Stimulated activated naive CD8-positive, alpha-beta T cell treated with anti-CD3 and anti-CD28 coated beads, Interleukin-15, Interleukin-2, amounts not matched to agents 100 ng/mL and 50 ng/mL, for 24 hours (primary cell): ENCODE results near the gene RXRB.
A peak's percentile ranks its signal among the peaks of the same experiment; 100 is the strongest.

Experiments
- H3K27ac Mint-ChIP-seq: one replicate; pipeline ENCODE4 v1.8.0; 2021; ENCODE audit warnings: mild to moderate bottlenecking, mixed read lengths
- H3K27me3 Mint-ChIP-seq: one replicate; pipeline ENCODE4 v1.8.0; 2021; ENCODE audit warnings: mixed read lengths
- H3K36me3 Mint-ChIP-seq: one replicate; pipeline ENCODE4 v1.8.0; 2021; ENCODE audit warnings: low read depth, mixed read lengths
- H3K4me1 Mint-ChIP-seq: one replicate; pipeline ENCODE4 v1.8.0; 2021; ENCODE audit warnings: low read depth, mixed read lengths
- H3K4me3 Mint-ChIP-seq: one replicate; pipeline ENCODE4 v1.8.0; 2021; ENCODE audit warnings: mild to moderate bottlenecking, mixed read lengths
- H3K9me3 Mint-ChIP-seq: one replicate; pipeline ENCODE4 v1.8.0; 2021; ENCODE audit warnings: mixed read lengths

RXRB gene

DNA sequence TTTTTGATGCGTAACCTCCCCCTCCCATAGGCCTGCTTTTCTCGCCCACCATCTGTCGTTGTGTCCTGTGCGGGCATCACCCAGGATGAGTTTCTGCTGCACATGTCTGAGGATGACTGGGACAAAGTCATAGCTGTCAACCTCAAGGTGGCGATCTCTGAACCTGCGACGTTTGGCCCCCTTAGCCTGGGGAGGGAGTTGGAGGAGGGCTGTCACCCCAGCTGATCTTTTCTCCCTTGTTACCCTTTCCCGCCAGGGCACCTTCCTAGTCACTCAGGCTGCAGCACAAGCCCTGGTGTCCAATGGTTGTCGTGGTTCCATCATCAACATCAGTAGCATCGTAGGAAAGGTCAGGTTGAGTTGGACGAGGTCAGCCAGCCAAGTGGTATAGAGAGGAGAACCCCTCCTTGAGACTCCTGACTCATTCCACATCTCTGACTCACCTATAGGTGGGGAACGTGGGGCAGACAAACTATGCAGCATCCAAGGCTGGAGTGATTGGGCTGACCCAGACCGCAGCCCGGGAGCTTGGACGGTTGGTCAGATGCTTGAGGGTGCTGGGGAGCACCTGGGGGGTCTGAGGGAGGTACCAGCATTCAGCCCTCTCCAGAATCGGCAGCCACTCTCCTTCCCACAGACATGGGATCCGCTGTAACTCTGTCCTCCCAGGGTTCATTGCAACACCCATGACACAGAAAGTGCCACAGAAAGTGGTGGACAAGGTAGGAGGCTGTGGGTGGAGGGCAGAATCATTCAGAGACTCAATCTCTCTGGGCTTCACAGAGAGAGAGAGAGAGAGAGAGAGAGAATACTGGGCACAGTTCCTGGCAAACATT lies 4.9 kb upstream of the RXRB start:
- peak overlapping the region; percentile 94 for H3K4me3 Mint-ChIP-seq
- peak overlapping the region; percentile 99 for H3K27ac Mint-ChIP-seq
- H3K4me1 Mint-ChIP-seq, result peaks cover 71% of the 10 kb centered on the region
- H3K36me3 Mint-ChIP-seq, result peaks cover 48% of the 10 kb centered on the region
- H3K9me3 Mint-ChIP-seq, result no peaks in the 10 kb centered on the region
- no peaks in the 10 kb centered on the region for H3K27me3 Mint-ChIP-seq

GRCh38 chr6:33204415-33205190 lies 4.1 kb upstream of the RXRB start, which contains the start of gene HSD17B8:
HSD17B8 (plus strand) TSS chr6:33204655; CDS start chr6:33204669, 14 bp downstream.
- H3K27me3 Mint-ChIP-seq, result no peaks in the 10 kb centered on the region
- H3K27ac Mint-ChIP-seq, result peak within 1 kb of the TSS; percentile 99
- H3K9me3 Mint-ChIP-seq, result no peaks in the 10 kb centered on the region
- peak within 1 kb of the TSS; percentile 94 for H3K4me3 Mint-ChIP-seq
- peaks cover 68% of the 10 kb centered on the region for H3K4me1 Mint-ChIP-seq
- peaks cover 40% of the 10 kb centered on the region for H3K36me3 Mint-ChIP-seq

GRCh38 chr6:33204165-33204414 lies 3.6 kb upstream of the RXRB start:
- no peaks in the 10 kb centered on the region for H3K27me3 Mint-ChIP-seq
- H3K9me3 Mint-ChIP-seq, result no peaks in the 10 kb centered on the region
- H3K27ac Mint-ChIP-seq, result peak overlapping the region; percentile 99
- H3K4me1 Mint-ChIP-seq, result peaks cover 67% of the 10 kb centered on the region
- peak overlapping the region; percentile 94 for H3K4me3 Mint-ChIP-seq
- peaks cover 35% of the 10 kb centered on the region for H3K36me3 Mint-ChIP-seq

DNA sequence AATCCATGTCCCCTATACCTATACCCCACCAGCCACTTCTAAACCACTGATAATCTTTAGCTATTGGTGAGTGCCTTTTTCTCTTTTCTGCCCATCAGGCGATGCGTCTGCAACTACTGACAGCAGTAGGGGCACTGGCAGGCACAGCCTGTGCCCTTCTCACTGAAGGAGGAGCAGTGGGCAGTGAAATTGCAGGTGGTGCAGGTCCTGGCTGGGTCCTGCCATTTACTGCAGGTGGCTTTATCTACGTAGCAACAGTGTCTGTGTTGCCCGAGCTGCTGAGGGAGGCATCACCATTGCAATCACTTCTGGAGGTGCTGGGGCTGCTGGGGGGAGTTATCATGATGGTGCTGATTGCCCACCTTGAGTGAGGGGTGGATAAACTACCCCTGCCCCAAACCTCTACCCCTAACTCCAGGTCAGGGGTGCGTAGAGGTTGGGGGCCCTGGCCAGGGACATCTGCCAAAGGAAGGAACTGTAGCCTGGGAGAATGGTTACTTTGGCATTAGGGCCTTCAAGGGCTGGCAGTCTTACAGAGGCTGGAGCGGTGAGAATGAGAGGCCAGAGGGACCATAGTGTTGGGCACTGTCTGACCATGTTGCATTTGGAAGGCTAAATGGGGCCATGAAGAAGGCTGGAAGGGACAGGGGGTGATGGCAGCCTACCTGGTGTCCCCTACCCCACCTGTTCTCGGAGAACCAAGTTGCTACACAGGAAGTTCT lies 3.1 kb upstream of the RXRB start:
- H3K9me3 Mint-ChIP-seq, result no peaks in the 10 kb centered on the region
- H3K36me3 Mint-ChIP-seq, result peaks cover 38% of the 10 kb centered on the region
- H3K27me3 Mint-ChIP-seq, result no peaks in the 10 kb centered on the region
- H3K27ac Mint-ChIP-seq, result peak overlapping the region; percentile 99
- peaks cover 68% of the 10 kb centered on the region for H3K4me1 Mint-ChIP-seq
- H3K4me3 Mint-ChIP-seq, result peak overlapping the region; percentile 98

DNA sequence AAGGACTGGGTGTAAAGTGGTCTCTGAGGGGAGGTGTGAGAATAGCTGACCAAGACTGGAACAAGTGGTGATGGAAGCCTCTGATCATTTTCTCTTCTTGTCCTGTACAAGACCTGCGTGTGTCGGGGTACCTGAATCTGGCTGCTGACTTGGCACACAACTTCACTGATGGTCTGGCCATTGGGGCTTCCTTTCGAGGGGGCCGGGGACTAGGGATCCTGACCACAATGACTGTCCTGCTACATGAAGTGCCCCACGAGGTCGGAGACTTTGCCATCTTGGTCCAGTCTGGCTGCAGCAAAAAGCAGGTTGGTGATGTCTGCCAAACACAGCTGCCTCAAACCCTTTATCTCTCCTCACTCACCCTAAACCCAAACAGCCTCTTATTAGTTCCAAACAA lies 2.3 kb upstream of the RXRB start:
- H3K4me3 Mint-ChIP-seq, result peak overlapping the region; percentile 98
- H3K4me1 Mint-ChIP-seq, result peaks cover 76% of the 10 kb centered on the region
- H3K27me3 Mint-ChIP-seq, result no peaks in the 10 kb centered on the region
- H3K36me3 Mint-ChIP-seq, result peaks cover 43% of the 10 kb centered on the region
- no peaks in the 10 kb centered on the region for H3K9me3 Mint-ChIP-seq
- H3K27ac Mint-ChIP-seq, result peak overlapping the region; percentile 99

DNA sequence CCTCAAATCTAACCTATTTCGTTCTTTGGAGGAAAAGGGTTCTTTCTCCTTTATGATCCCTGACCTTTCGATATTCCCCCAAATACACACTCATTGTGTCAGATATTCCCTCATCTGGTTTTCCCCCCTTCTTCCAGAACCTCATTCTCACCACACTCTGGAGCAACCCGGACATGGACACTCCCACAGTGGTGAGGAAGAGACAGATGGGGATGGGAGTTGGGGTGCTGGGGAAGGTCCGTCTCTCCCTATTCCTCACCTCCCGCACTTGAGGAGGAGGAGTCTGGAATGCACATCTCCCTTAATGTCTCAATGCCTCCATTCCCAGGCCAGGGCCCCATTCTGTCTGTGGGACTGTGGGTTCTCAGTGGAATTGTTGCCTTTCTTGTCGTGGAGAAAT lies 1.5 kb upstream of the RXRB start:
- H3K4me1 Mint-ChIP-seq, result peaks cover 84% of the 10 kb centered on the region
- peaks cover 51% of the 10 kb centered on the region for H3K36me3 Mint-ChIP-seq

DNA sequence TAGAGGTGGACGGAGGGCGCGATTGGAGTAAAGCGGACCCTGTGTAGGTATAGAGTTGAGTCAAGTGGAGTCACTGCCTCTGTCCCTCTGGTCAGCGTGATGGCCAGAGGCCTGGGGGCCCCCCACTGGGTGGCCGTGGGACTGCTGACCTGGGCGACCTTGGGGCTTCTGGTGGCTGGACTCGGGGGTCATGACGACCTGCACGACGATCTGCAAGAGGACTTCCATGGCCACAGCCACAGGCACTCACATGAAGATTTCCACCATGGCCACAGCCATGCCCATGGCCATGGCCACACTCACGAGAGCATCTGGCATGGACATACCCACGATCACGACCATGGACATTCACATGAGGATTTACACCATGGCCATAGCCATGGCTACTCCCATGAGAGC lies 681 bp upstream of the RXRB start:
- Mint-ChIP-seq H3K4me1 (peaks cover 76% of the 10 kb centered on the region), H3K27me3 (no peaks in the 10 kb centered on the region), H3K36me3 (peaks cover 56% of the 10 kb centered on the region), H3K4me3 (peak overlapping the region; percentile 98), H3K9me3 (no peaks in the 10 kb centered on the region), H3K27ac (peak overlapping the region; percentile 99)

More for the DNA sequence above, 1.5 kb upstream of the RXRB start:
- Mint-ChIP-seq H3K27ac (peak overlapping the region; percentile 99), H3K9me3 (no peaks in the 10 kb centered on the region), H3K4me3 (peak overlapping the region; percentile 98), H3K27me3 (no peaks in the 10 kb centered on the region)

- Mint-ChIP-seq H3K4me3 (peak overlapping the region; percentile 98), H3K4me1 (peaks cover 66% of the 10 kb centered on the region), H3K27ac (peak overlapping the region; percentile 93), H3K9me3 (no peaks in the 10 kb centered on the region), H3K36me3 (peaks cover 66% of the 10 kb centered on the region), H3K27me3 (no peaks in the 10 kb centered on the region)
These were observed 712 bp downstream of the RXRB start for GRCh38 chr6:33199687-33200218.

DNA sequence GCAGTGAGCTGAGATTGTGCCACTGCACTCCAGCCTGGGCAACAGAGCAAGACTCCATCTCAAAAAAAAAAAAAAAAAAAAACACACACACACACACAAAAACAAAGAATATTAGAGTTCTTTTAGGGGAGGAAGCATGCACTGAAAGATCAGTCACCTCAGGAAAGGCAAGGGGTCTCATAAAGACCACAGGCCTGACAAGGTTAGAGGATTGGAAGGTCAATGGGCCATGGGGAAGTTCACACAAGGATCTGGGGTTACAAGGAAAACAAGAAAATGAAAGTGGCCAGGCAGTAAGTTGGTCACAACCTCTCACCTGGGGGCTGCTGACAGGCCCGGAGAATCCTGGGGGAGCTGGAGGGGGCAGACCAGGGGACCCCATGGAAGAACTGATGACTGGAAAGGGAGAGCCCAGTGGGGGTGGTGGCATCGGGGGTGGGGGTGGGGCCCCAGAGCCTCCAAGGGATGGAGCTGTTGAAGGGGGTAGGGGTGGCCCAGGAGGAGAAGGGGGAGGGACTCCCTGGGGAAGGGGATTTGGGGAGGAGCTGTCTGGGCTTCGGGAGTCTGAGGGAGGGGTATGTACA lies 1.5 kb downstream of the RXRB start:
- Mint-ChIP-seq H3K4me3 (peak overlapping the region; percentile 98), H3K27ac (peak overlapping the region; percentile 93), H3K9me3 (no peaks in the 10 kb centered on the region), H3K36me3 (peaks cover 73% of the 10 kb centered on the region), H3K4me1 (peaks cover 66% of the 10 kb centered on the region), H3K27me3 (no peaks in the 10 kb centered on the region)

DNA sequence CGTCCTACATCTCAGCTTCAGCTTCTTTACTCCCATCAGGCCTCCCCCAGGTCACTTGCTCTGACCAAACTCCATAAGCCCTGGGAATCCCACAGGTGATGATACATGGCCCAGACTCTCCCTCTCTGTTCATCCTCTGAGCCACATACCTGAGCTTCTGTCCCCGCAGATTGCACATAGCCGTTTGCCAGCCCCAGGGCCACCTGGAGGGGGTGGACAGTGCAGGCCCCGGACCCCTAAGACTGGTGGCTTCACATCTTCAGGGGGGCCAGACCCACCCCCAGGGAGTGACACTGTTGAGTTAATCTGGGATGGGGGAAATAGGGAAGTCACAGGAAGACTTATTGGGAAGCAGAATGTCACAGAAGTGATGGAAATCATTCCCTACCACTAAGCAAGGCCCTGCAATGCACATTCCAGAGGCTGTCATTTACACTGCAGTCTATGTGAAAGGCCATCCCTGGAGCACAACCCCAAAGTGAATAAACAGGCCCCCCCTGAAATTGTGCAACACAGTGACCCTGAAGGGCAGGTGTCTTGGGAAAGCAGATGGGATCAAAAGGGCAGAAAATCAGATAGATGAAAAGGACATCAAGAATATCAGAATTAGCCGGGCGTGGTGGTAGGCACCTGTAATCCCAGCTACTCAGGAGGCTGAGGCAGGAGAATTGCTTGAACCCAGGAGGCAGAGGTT lies 2.2 kb downstream of the RXRB start:
- Mint-ChIP-seq H3K9me3 (no peaks in the 10 kb centered on the region), H3K36me3 (peaks cover 69% of the 10 kb centered on the region), H3K27ac (peak overlapping the region; percentile 93), H3K4me1 (peaks cover 66% of the 10 kb centered on the region), H3K4me3 (peak overlapping the region; percentile 98), H3K27me3 (no peaks in the 10 kb centered on the region)

DNA sequence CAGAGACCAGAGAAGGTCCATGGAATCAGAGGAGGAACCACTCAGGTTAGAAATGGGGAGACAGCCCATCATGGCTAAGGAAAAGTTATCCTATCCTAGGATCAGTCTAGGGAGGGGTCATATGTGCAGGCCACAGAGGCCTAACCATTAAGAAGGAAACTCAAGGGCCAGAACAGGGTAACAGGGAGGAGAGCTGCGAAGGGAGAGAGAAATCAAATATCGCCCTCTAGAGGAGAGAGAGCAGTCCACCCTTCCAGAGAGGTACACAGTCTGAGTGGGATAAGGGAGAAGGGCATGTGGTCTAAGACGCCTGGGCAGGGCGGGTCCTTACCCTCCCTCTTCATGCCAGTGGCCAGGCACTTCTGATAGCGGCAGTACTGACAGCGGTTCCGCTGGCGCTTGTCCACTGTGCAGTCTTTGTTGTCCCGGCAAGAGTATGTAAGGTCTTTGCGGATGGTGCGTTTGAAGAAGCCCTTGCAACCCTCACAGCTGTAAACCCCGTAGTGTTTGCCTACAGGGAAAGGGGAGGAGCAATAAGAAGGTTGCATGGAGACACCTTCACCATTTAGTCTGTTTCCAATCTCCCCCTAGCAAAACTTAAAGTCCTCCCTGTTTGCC lies 2.9 kb downstream of the RXRB start:
- Mint-ChIP-seq H3K9me3 (no peaks in the 10 kb centered on the region), H3K4me1 (peaks cover 63% of the 10 kb centered on the region), H3K27ac (peak overlapping the region; percentile 93), H3K4me3 (peak overlapping the region; percentile 98), H3K27me3 (no peaks in the 10 kb centered on the region), H3K36me3 (peaks cover 61% of the 10 kb centered on the region)

DNA sequence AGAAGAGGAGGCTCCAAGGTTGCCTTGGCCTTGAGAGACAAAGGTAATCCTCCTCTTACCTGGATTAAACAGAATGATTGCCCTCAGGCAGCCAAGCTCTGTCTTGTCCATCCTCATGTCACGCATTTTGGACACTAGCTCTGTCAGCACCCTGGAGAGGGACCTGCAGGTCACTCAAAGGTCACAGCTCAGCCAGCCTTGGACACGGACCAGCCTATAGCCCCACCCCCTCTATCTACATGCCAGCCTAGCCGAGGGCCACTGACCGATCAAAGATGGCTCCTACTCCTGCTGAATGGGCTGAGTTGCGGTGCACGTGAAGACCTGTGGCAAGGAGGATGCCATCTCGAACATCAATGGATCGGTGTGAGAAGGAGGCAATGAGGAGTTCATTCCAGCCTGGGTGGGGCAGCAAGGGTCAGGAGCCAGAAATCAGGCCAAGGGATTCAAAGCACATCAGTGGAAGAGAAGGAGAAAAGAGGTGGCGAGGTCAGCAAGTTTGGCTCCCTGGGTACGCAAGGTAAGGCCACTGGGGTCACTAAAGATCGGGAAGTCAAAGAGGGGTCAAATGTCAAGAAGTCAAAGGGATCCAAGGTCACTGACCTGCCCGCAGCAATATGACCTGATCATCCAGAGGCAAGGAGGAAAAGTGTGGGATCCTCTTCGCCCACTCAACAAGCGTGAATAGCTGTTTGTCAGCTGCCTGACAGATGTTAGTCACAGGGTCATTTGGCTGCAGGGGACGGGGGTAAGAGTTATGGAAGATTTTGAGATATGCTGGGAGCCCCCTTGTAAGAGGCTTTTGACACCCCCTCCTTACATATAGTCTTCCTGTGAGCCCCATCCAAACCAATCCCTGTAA lies 4.9 kb downstream of the RXRB start:
- Mint-ChIP-seq H3K4me1 (peaks cover 53% of the 10 kb centered on the region), H3K4me3 (no peak overlapping the region), H3K27ac (no peak overlapping the region), H3K36me3 (peaks cover 45% of the 10 kb centered on the region), H3K27me3 (peaks cover 11% of the 10 kb centered on the region), H3K9me3 (no peaks in the 10 kb centered on the region)

DNA sequence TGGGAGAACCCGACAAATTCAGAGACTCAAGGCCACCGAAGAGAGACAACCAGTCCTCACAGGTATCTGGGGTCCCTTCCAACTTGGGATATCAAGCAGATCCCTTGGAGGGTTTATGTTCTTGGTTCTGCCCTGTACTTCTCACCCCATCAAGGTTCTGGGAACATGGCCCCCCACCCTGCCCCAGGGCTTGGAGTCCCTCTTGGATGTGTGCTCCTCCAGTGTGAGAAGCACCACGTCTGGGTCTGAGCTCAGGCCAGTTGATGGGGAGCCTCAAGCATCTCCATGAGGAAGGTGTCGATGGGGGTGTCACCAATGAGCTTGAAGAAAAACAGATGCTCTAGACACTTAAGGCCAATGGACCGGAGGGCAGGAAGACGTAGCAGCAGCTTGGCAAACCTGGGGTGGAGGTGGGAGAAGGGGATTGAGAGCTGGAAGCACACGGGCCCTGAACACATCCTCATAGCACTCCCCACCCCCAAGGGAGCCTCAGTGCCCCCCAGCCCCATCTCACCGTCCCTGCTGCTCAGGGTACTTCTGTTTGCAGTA lies 6.0 kb downstream of the RXRB start:
- Mint-ChIP-seq H3K4me3 (no peak overlapping the region), H3K4me1 (peaks cover 51% of the 10 kb centered on the region), H3K27ac (no peak overlapping the region), H3K9me3 (no peaks in the 10 kb centered on the region), H3K36me3 (peaks cover 45% of the 10 kb centered on the region), H3K27me3 (peaks cover 19% of the 10 kb centered on the region)
